ENCODE results near the gene CGN.

DNA sequence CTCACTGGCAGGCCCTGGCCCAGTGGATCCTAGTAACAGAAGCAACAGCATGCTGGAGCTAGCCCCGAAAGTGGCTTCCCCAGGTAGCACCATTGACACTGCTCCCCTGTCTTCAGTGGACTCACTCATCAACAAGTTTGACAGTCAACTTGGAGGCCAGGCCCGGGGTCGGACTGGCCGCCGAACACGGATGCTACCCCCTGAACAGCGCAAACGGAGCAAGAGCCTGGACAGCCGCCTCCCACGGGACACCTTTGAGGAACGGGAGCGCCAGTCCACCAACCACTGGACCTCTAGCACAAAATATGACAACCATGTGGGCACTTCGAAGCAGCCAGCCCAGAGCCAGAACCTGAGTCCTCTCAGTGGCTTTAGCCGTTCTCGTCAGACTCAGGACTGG, 7.7 kb downstream of the CGN start:
- TF ChIP-seq POLR2A (IDR thresholded peaks at IDR 0.05; ENCODE audit: extremely low read depth, insufficient read length): no peak
- TF ChIP-seq, protein P1, sequence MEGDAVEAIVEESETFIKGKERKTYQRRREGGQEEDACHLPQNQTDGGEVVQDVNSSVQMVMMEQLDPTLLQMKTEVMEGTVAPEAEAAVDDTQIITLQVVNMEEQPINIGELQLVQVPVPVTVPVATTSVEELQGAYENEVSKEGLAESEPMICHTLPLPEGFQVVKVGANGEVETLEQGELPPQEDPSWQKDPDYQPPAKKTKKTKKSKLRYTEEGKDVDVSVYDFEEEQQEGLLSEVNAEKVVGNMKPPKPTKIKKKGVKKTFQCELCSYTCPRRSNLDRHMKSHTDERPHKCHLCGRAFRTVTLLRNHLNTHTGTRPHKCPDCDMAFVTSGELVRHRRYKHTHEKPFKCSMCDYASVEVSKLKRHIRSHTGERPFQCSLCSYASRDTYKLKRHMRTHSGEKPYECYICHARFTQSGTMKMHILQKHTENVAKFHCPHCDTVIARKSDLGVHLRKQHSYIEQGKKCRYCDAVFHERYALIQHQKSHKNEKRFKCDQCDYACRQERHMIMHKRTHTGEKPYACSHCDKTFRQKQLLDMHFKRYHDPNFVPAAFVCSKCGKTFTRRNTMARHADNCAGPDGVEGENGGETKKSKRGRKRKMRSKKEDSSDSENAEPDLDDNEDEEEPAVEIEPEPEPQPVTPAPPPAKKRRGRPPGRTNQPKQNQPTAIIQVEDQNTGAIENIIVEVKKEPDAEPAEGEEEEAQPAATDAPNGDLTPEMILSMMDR (IDR thresholded peaks at IDR 0.05; ENCODE audit: low read depth, low read length): no peak
- TF ChIP-seq, protein P2, sequence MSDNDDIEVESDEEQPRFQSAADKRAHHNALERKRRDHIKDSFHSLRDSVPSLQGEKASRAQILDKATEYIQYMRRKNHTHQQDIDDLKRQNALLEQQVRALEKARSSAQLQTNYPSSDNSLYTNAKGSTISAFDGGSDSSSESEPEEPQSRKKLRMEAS (IDR thresholded peaks at IDR 0.05; ENCODE audit: low read depth, low read length): no peak
